Erythroblast (primary cell): ENCODE results near the gene P2RX2.

Source experiments
- DNase-seq, 2 experiments: peaks; one replicate each; lab custom pipeline; 2025; lab: John Stamatoyannopoulos, UW
- GATA1 ChIP-seq: IDR thresholded peaks from 2 replicates; pipeline ENCODE4 v1.6.1; 2011; ENCODE audit warnings: low read depth, mild to moderate bottlenecking, control low read depth, low read length, moderate library complexity
- POLR2A ChIP-seq: IDR thresholded peaks from 2 replicates; pipeline ENCODE4 v1.6.1; 2011; ENCODE audit warnings: mild to moderate bottlenecking, low read length

Gene P2RX2

DNA sequence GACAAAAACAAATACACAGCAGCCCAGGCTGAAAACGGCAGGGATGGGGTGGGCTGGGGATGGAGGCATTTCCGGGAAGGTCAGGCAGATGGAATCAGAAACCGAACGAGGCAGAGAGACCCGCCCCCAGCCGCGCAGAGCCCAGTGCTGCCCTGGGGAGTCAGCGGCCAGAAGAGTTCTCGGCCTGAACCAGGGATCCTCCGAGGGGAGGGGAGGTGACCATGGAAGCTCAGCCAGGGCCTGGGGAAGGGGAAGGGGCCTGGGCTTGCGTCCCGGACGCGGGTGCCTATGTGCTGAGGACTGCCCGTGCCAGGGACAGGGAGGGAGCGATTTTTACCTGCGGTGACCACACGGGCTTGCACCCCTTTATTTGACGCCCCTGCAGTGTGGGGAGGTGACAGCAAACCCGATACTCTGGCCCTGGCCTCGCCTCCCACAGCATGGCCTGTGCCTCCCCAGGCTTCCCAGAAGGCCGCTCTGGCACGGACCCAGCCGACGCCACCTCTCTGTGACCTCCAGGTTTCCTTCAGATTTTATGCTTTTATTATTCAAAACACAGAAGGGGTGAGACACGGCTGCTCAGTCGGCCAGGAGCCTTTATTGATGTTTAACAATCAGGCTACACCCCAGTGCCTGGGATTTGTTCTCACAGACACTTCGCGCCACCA, 15.9 kb upstream of the P2RX2 start:
- DNase-seq: no peak
- TF ChIP-seq GATA1 (no peak), POLR2A (no peak)

DNA sequence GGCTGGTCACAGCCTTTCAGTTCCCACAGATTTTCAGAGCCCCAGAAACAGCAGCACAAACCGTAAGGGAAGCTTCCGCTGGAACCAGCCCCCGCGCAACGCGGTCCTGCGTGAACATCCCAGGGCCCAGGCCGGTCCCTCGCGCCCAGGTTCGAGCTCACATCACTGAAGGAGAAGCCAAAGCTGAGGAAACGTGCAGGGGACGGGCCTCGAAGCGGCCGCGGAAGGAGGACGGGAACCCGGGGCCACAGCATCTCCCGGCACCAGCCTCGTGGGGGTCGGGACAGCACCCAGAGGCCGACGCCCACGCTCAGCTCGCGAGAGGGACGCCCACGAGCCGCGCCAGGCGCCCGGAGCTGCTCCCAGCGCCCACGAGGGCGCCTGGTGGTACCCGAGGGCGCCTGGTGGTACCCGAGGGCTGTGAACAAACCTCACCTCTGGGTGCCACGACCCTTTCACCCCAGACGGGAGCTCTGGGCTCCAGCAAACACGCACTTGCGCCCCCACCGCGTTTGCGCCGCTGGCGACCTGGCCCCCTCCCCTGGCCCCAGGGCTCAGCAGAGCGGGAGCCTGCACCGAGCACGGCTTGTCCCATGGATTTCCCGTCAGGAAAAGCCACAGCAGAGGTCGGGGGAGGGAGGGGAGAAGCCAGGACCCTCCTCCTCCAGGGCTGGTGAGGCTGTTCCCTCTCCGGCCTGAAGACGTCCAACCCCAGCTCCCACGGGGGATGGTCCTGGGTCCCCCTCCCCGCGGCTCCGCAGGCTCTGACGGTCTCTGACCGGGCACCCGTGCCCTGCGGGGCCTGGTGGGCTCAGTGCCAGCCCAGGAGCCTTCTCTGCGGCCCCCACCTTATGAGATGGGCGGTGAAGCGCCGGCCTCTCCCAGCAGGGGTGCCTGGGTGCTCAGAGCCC, 15.1 kb upstream of the P2RX2 start:
- TF ChIP-seq GATA1 (no peak), POLR2A (no peak)
- DNase-seq: no peak

DNA sequence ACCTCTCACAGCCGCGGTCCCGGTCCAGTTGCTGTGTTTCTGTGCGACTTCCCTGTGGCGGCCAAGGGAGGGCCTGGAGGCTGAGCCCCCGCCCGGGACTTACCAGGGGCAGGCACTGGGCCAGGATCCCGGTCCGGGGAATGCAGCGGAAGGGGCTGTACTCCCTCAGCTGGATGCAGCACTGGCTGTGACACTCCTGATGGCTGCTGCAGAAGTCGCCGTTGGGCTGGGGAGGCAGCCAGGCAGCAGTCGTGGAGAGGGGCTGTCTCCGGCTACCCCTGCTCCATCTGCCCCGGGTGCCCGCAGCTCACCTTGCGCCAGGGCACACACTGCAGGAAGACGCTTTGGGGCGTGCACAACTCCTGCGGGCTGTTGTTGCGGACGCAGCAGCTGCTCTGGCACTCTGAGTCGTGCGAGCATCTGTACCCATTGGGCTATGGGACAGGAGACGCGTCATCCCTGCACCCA, 14.4 kb upstream of the P2RX2 start:
- TF ChIP-seq GATA1: no peak
- TF ChIP-seq POLR2A: no peak
- no peak for DNase-seq

DNA sequence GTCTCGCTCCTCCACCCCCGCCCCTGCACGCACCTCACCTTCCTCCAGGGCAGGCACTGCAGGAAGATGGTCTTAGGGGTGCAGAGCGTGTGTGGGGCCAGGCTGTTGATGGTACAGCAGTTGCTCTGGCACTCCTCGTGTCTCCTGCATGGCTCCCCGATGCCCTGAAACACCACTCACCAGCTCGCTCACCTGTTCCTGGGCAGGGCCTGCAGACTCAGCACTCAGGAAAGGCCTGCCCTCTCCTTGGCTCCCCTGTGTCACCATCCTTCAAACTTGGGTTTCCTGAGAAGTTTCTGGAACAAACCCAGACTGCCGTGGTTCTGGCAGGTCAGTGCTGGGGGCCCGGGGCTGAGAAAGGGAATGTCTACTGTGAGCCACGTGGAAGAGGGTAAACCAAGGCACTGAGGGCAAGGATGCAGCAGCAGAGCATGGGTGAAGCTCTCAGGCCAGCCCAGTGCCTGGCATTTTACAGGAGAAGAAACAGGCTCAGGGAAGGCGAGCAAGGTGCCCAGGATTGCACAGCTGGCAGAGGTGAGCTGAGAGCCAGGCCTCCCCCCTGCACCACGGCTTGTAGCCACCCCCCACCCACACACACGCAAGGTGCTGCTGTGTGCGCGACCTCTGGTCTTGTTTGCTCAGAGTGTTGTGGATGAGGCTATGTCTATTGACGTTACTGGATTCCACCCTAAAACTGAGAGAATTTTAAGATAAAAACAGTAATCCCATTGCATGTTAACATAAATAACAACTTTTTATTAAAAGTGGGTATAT, 13.7 kb upstream of the P2RX2 start:
- DNase-seq: no peak
- TF ChIP-seq GATA1 (no peak), POLR2A (no peak)

DNA sequence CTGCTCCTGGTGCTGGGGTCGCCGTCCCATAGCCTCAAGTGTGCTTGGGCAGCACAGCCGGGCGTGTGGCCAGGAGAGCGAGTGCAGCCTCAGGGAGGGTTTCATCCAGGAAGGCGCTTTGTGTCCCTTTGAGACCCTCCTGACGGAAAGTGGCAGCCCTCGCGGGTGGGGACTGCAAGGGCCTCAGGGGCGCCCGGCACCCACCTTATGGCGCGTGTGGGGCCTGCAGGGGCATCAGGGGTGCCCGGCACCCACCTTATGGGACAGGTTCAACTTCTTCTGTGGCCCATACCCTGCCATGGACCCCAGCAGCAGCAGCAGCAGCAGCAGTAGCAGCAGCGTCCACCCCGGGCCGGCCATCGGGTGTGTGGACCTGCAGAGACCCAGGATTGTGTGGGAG, 12.7 kb upstream of the P2RX2 start:
- DNase-seq: no peak
- no peak for TF ChIP-seq POLR2A
- TF ChIP-seq GATA1: no peak

DNA sequence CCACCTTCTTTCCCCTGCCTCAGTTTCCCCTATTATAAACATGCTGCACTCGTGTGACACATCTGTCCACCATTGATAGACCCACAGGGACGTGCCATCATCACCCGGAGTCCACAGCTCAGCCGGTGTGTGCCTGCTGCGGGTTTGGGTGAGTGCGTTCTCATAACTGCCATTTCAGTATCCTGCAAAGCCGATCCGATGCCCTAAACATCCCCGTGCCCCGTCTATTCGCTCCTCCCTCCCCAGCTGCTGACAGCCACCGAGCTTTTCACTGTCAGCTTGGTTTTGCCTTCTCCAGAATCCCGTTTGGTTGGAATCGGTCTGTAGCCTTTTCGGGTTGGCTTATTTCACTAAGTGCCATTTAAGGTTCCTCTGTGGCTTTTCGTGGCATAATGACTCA, 12.1 kb upstream of the P2RX2 start:
- TF ChIP-seq POLR2A (no peak), GATA1 (no peak)
- DNase-seq: no peak

DNA sequence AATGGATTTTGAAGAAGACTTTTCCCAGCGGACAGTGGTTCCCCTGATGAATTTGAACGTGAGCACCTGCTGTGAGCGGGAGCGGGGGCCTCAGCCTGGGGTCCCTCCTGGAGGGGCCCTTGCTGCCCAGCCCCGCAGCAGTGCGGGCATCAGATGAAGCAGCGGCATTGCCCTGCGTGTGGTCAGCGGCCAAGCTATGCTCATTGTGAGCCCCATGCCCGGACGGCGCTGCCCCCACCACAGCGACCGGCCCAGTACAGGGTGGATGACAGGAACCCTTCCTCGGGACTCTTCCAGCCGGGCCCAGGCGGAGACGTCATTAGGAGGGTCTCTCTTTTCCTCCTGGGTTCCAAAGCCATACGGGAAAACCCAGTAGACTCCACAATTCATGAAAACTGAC, 11.6 kb upstream of the P2RX2 start:
- TF ChIP-seq POLR2A: no peak
- TF ChIP-seq GATA1: no peak
- no peak for DNase-seq

DNA sequence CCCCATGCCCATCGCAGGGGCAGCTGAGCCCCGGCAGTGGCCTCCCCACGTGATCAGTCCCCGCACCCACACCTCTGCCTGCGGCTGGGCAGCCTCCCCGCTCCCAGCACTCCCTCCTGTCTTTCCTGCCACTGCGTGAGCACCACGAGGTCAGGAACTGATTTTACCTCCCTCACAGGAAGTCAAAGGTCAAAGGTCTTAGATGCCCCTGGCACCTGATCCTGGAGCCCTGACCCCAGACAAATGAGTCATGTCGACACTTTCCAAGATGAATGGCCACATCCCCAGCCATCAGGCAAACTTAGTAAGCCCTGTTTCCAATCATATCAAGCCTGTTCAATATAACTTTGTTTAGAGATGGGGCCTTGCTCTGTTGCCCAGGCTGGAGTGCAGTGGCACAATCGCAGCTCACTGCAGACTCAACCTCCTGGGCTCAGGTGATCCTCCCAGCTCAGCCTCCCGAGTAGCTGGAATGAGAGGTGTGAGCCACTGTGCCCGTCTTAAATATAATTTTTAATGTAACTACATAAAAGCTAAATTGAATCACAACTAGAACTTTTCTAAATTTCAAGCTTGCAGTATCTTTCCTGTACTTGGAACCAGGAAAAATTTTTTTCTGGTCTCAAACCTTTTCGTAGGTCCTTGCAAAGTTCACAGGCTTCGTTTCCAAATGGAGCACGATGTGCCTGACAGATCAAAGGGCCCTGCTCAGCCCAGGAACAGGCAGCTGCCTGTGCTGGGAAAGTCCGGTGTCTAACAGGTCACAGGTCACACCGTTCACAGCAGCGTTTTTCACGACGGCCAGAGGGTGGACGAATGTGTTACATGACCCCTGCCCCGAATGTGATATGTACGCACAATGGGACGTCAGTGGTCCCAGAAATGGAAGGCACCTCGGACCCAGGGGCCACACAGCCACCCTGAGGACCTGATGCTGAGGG, 10.1 kb upstream of the P2RX2 start:
- TF ChIP-seq POLR2A (no peak), GATA1 (no peak)
- no peak for DNase-seq

DNA sequence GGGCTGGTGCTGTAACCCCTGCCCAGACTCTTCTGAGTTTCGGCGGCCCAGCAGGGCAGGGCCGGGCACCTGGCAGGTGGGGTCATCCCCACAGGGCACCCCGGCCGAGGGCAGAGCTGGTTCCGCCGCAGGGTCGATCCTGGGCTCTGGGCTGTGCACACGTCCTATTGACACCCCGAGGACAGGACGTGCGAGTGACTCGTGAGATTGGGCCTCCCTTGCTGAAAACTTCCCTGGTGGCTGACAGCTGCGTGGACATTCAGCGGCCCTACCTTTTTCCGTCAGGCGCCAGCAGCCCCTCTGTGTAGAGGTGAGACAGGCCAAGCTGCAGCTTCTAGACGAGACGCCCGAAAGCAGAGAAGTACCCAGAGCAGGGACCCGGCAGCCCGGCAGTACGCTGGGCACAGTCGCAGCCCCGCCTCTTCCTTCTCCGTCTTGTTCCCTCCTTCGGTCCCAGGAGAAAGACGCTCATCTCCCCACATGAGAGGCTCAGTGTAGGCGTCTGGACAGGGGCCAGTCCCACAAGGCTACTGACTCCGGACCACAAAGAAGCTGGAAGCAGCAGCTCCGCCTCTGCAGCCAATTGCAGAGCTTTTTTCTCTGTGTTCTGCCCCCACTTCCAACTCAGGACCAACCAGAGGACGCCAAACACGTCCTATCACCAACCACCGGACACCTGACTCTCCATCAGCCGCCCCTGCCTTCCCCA, 8.4 kb upstream of the P2RX2 start, which contains the start of gene LRCOL1:
TSS of gene LRCOL1 (minus strand) at position 532 of the 709 bp plus-strand sequence. CDS start 4,331 bp downstream, outside the sequence.
- TF ChIP-seq GATA1 (no peak), POLR2A (no peak)
- DNase-seq: no peak

DNA sequence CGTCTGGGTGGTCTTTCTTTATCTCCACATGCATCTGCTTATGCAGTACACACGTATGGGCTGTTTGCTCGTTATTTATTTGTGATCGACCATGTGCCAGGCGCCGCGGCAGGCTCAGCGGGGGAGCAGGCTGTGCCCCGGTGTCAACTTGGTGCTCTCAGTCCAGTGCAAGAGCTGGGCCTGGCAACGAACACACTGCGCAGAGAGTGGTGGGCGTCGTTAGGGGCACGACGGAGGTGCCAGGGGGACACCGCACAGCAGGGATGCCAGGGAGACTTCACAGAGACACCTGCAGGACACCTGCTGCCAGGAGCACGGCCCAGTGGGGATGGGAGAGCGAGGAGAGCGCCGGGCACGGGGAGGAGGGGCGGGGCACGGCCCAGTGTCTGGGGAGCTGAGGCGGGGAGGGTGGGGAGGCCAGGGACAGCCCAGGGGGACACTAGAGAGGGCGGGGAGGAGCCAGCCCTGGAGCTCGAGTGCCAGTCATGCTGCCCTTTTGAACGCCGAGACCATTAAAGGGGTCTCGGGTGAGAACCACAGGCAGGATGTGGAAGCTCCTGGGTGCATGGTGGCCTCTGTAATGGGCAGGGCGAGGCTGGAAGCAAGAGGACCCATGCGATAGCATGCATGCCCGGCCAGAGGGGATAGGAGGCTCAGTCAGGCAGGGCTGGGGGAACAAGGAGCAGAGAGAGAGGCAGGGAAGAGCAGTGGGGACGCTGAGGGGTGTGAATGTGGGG, 7.5 kb upstream of the P2RX2 start:
- DNase-seq: no peak
- no peak for TF ChIP-seq GATA1
- TF ChIP-seq POLR2A: no peak

DNA sequence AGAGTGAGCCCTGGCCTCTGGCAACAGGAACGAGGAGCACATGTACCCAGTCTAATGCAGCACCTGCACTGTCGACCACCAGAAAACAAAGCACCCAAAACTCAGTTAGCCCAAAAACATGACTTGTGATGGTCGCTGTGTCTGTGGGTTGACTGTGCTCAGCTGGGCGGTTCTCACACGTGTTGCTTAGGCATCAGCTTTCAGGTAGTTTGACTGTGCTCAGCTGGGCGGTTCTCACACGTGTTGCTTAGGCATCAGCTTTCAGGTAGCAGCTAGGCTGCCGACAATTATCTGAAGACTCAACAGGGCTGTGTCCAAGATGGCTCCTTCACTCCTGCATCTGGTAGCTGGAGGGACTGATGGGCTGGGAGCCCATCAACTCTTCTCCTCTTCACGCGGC, 7.0 kb upstream of the P2RX2 start:
- no peak for DNase-seq
- TF ChIP-seq GATA1: no peak
- TF ChIP-seq POLR2A: no peak

DNA sequence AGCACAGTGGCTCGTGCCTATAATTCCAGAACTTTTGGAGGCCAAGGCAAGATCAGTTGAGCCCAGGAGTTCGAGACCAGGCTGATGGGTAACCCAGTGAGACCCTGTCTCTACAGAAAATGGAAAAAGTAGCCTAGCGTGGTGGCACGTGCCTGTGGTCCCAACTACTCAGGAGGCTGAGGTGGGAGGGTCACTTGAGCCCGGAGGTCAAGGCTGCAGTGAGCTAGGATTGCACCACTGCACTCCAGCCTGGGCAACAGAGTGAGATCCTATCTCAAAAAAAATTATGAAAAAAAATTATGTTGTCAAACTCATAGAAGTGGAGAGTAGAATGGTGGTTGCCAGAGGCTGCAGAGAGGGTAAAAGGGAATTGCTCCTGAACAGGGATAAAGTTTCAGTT, 4.5 kb upstream of the P2RX2 start:
- TF ChIP-seq POLR2A (no peak), GATA1 (no peak)
- DNase-seq: no peak
